ENCODE results near the gene SLC25A43. TPM values are rescaled to one million over a fixed set of nuclear protein-coding genes. Genes with fewer than 3 reads are reported as not detected.

The SLC25A43 gene
- total and polyA plus RNA-seq, 2 of the 8 experiments (the other 6 are each of a cell fraction or from before 2014, with no cell fraction given): 3.1 to 5.8 TPM

- H4K8ac ChIP-seq (ENCODE audit: extremely low read depth, insufficient read depth, low read length): peak within 1 kb of the TSS; percentile 68; the same call in 1 of the 2 replicates
- no peak within 1 kb of the TSS for H3K14ac ChIP-seq (ENCODE audit: insufficient read length)
- H4K91ac ChIP-seq (replicated peaks; ENCODE audit: insufficient read length, low read length): no peak within 1 kb of the TSS
- H2AK5ac ChIP-seq (ENCODE audit: low read depth, low read length): no peak within 1 kb of the TSS
- ChIA-PET POLR2A (ENCODE audit: partially characterized antibody) (interaction anchor here (0.7 to 1.5 kb wide), 6 partner anchors 10 to 290 kb away, joined by 3 to 6 read pairs (median 5); partner anchors contain the start of genes PGRMC1 and SOWAHD), CTCF (ENCODE audit: partially characterized antibody) (interaction anchor here (1.4 to 4.4 kb wide), 3 partner anchors 10 to 26 kb away, joined by 5 to 28 read pairs (median 13); no protein-coding TSS in a partner anchor)
- no peak within 1 kb of the TSS for H2BK20ac ChIP-seq (ENCODE audit: low read length)
- peak within 1 kb of the TSS; percentile 71 to 88 for H3K4me2 ChIP-seq (ENCODE audit: insufficient read depth in 1 of 2, low read depth in 2 of 2, low read length in 2 of 2)
- H2AFZ ChIP-seq (ENCODE audit: low read length): no peak within 1 kb of the TSS
- peaks cover 0 to 19% (median 12%) of the 10 kb centered on the region in 4 experiments; a peak in 6 of 8 replicates for H3K36me3 ChIP-seq (ENCODE audit: control insufficient read depth in 2 of 4, insufficient read depth in 4 of 4, low read length in 3 of 4)
- whole genome bisulfite sequencing, 2 experiments (ENCODE audit: extremely low coverage in 1 of 2, insufficient coverage in 1 of 2, insufficient read length in 1 of 2, insufficient replicate concordance in 2 of 2, low coverage in 1 of 2, low lambda C conversion rate in 2 of 2, missing lambda C conversion rate in 1 of 2): 56% methylated on average over 5 of the region's 46 CpGs; no CpG with 5 or more reads in 1 of the 2 experiments
- no peaks in the 10 kb centered on the region for H3K27me3 ChIP-seq (replicated peaks in 1 of 4; ENCODE audit: control insufficient read depth in 3 of 4, extremely low read depth in 1 of 4, insufficient read depth in 3 of 4, low read length in 3 of 4)
- no peaks in the 10 kb centered on the region; the same call in 1 of the 2 replicates for H3K23me2 ChIP-seq (ENCODE audit: low read depth, low read length)
- peak within 1 kb of the TSS; percentile 38 for H3K4ac ChIP-seq (replicated peaks; ENCODE audit: insufficient read length, low read depth, low read length)
- H2BK12ac ChIP-seq (ENCODE audit: low read depth, low read length): no peak within 1 kb of the TSS
- DNase-seq (ENCODE audit: low read depth in 1 of 2, low spot score in 2 of 2): peak; percentile 58 to 82
- H3K4me1 ChIP-seq (replicated peaks in 1 of 4; ENCODE audit: control insufficient read depth in 3 of 4, insufficient read depth in 4 of 4, low read length in 3 of 4): peaks cover 0 to 12% (median 0%) of the 10 kb centered on the region in 4 experiments; a peak in 2 of 7 replicates
- no peak within 1 kb of the TSS for H2BK120ac ChIP-seq (replicated peaks; ENCODE audit: low read depth, low read length)
- peaks cover 0 to 6% of the 10 kb centered on the region in 2 experiments; a peak in 2 of 4 replicates for H3K79me2 ChIP-seq (ENCODE audit: control insufficient read depth in 1 of 2, insufficient read depth in 2 of 2, low read length in 2 of 2)
- peak within 1 kb of the TSS; percentile 87; the same call in 1 of the 2 replicates for H2BK5ac ChIP-seq (ENCODE audit: low read depth, low read length)
- H3K56ac ChIP-seq (replicated peaks; ENCODE audit: insufficient read length, low read depth, low read length): peak within 1 kb of the TSS; percentile 1
- peaks cover 2 to 7% of the 10 kb centered on the region in 2 experiments for H4K20me1 ChIP-seq (replicated peaks in 1 of 2; ENCODE audit: control insufficient read depth in 1 of 2, insufficient read depth in 2 of 2, low read length in 2 of 2)
- peak within 1 kb of the TSS; percentile 79 to 99 (median 90) for H3K4me3 ChIP-seq (ENCODE audit: extremely low read depth in 1 of 4, insufficient read depth in 2 of 4, low read depth in 3 of 4, low read length in 4 of 4)
- H3K9ac ChIP-seq (replicated peaks in 1 of 4; ENCODE audit: extremely low read depth in 1 of 4, low read depth in 3 of 4, low read length in 3 of 4): peak within 1 kb of the TSS; percentile 72 to 87 (median 82)
- no peak within 1 kb of the TSS for H3K23ac ChIP-seq (ENCODE audit: insufficient read length)
- peak within 1 kb of the TSS; percentile 70 for H3K27ac ChIP-seq (ENCODE audit: low read depth, low read length)
- peak within 1 kb of the TSS; percentile 87 for H3K18ac ChIP-seq (ENCODE audit: extremely low read depth, low read length)
- H4K5ac ChIP-seq (ENCODE audit: insufficient read length, low read depth, low read length): peak within 1 kb of the TSS; percentile 86
- no peak within 1 kb of the TSS for H2BK15ac ChIP-seq (ENCODE audit: low read length)
- H3K9me3 ChIP-seq (ENCODE audit: insufficient read depth in 2 of 2, low read depth in 1 of 2, low read length in 1 of 2): no peaks in the 10 kb centered on the region
- H3K79me1 ChIP-seq (ENCODE audit: low read depth, low read length): no peaks in the 10 kb centered on the region
- no peak for FAIRE-seq
- no peak for TF ChIP-seq RXRA (IDR thresholded peaks at IDR 0.05; ENCODE audit: insufficient read depth, low read depth, low read length)
- peak; percentile 71 for TF ChIP-seq TAF1 (IDR thresholded peaks at IDR 0.05; ENCODE audit: low read depth, low read length)
- peak in 1 of 2 experiments; percentile 77; a peak in 2 of 3 replicates for TF ChIP-seq POLR2A (IDR thresholded peaks at IDR 0.05; ENCODE audit: control extremely low read depth in 1 of 2, low read depth in 2 of 2, low read length in 2 of 2)
- no peak for TF ChIP-seq CBX5 (IDR thresholded peaks at IDR 0.05; ENCODE audit: low read depth, low read length)
- no peak for TF ChIP-seq EZH2 (IDR thresholded peaks at IDR 0.05; ENCODE audit: low read depth, low read length, severe bottlenecking)
- TF ChIP-seq BCL11A (IDR thresholded peaks at IDR 0.05; ENCODE audit: low read depth in 2 of 2, low read length in 2 of 2): no peak
- 0 out of 2 replicates have a peak, but pooled peaks have one; percentile 11 for TF ChIP-seq CHD2 (IDR thresholded peaks at IDR 0.05; ENCODE audit: low read length)
- peak; percentile 72 for TF ChIP-seq YY1 (IDR thresholded peaks at IDR 0.05; ENCODE audit: low read depth, low read length)
- peak; percentile 95 for TF ChIP-seq E2F6 (IDR thresholded peaks at IDR 0.05)
- peak; percentile 21; the same call in 1 of the 2 replicates for TF ChIP-seq MAX (IDR thresholded peaks at IDR 0.05)
- TF ChIP-seq TBP (IDR thresholded peaks at IDR 0.05; ENCODE audit: low read depth, low read length): peak; percentile 85
Measured at GRCh38 chrX:119467842-119468550, 68.9 kb downstream of the SLC25A43 start, which contains the start of gene SLC25A5. SLC25A5 (plus strand) TSS chrX:119468444; CDS start chrX:119468516, 72 bp downstream.
